HEK293T (cell line): ENCODE results near the gene KCTD8.

Experiments used
- CTCF ChIA-PET: fragments of 350-600 bp; formaldehyde crosslinking; extraction: SDS; loops from one replicate; lab custom pipeline; 2021; ENCODE audit warnings: antibody characterized with exemption, inconsistent platforms; lab: Yijun Ruan, JAX
- POLR2A ChIA-PET: fragments of 350-600 bp; formaldehyde crosslinking; extraction: SDS; loops from one replicate; lab custom pipeline; 2020; ENCODE audit warnings: antibody characterized with exemption, inconsistent platforms; lab: Yijun Ruan, JAX
- DNase-seq: peaks from one replicate; pipeline ENCODE4 v3.0.0; 2012; ENCODE audit warnings: mixed read lengths; ENCODE audit errors: extremely low spot score
- ARNT ChIP-seq: fragments of 450-650 bp; IDR thresholded peaks from 2 replicates; pipeline ENCODE4 v1.6.1; 2017; ENCODE audit warnings: mild to moderate bottlenecking
- BHLHE40 ChIP-seq: fragments of 450-650 bp; IDR thresholded peaks from 2 replicates; pipeline ENCODE4 v1.6.1; 2016; ENCODE audit warnings: mild to moderate bottlenecking, moderate library complexity, borderline replicate concordance
- CTBP1 ChIP-seq: fragments of 450-650 bp; IDR thresholded peaks from 2 replicates; pipeline ENCODE4 v1.6.1; 2016; ENCODE audit warnings: borderline replicate concordance
- ELF4 ChIP-seq: fragments of 450-650 bp; IDR thresholded peaks from 2 replicates; pipeline ENCODE4 v1.6.1; 2017; ENCODE audit warnings: antibody characterized with exemption
- FOXA1 ChIP-seq: fragments of 450-650 bp; IDR thresholded peaks from 2 replicates; pipeline ENCODE4 v1.6.1; 2016; ENCODE audit warnings: mild to moderate bottlenecking
- FOXK2 ChIP-seq: fragments of 450-650 bp; IDR thresholded peaks from 2 replicates; pipeline ENCODE4 v1.6.1; 2016; ENCODE audit warnings: mild to moderate bottlenecking
- FOXM1 ChIP-seq: fragments of 450-650 bp; IDR thresholded peaks from 2 replicates; pipeline ENCODE4 v1.6.1; 2017; ENCODE audit warnings: mild to moderate bottlenecking, borderline replicate concordance
- HDGF ChIP-seq: fragments of 450-650 bp; IDR thresholded peaks from 2 replicates; pipeline ENCODE4 v1.6.1; 2017; ENCODE audit warnings: antibody characterized with exemption, borderline replicate concordance
- L3MBTL2 ChIP-seq: fragments of 450-650 bp; conservative IDR thresholded peaks from 2 replicates; pipeline ENCODE4 v1.6.1; 2016; ENCODE audit warnings: mild to moderate bottlenecking
- LEF1 ChIP-seq: fragments of 450-650 bp; IDR thresholded peaks from 2 replicates; pipeline ENCODE4 v1.6.1; 2017; ENCODE audit warnings: mild to moderate bottlenecking, borderline replicate concordance
- NFRKB ChIP-seq: fragments of 450-650 bp; IDR thresholded peaks from 2 replicates; pipeline ENCODE4 v1.6.1; 2016; ENCODE audit warnings: mild to moderate bottlenecking, moderate library complexity
- PKNOX1 ChIP-seq: fragments of 450-650 bp; IDR thresholded peaks from 2 replicates; pipeline ENCODE4 v1.6.1; 2016
- SP1 ChIP-seq: fragments of 450-650 bp; IDR thresholded peaks from 2 replicates; pipeline ENCODE4 v1.6.1; 2017
- SUZ12 ChIP-seq: fragments of 450-650 bp; IDR thresholded peaks from 2 replicates; pipeline ENCODE4 v1.6.1; 2016; ENCODE audit warnings: mild to moderate bottlenecking
- TARDBP ChIP-seq: fragments of 450-650 bp; IDR thresholded peaks from 2 replicates; pipeline ENCODE4 v1.6.1; 2016
- ZNF384 ChIP-seq: fragments of 450-650 bp; IDR thresholded peaks from 2 replicates; pipeline ENCODE4 v1.6.1; 2016

The KCTD8 gene

GRCh38 chr4:44279066-44279465, 169.5 kb downstream of the KCTD8 start:
- POLR2A ChIA-PET: no interaction called here
- DNase-seq: no peak
- CTCF ChIA-PET: no interaction called here
- TF ChIP-seq LEF1 (no peak), BHLHE40 (no peak), HDGF (no peak), TARDBP (no peak), ARNT (no peak), ELF4 (no peak), CTBP1 (no peak), FOXA1 (no peak)

DNA sequence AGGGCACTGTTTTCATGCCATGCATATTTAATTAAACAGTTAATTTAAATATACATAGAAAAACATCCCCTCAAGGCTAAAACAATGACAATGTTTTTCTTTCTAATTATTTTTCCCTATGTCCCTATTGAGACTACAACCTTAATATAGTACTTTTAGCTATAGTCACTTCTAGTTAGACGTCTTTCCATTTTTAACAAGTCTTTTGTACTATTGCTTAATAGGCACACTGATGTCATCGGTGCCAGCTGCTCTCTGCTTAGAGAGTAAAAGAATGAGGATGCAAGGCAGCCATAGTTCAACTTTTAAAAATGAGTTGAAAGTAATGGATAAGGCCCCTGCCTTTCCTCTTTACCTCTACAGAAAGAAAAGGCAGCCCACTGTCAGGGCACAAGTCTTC, 191.1 kb downstream of the KCTD8 start:
- ChIA-PET POLR2A (no interaction called here), CTCF (no interaction called here)
- TF ChIP-seq TARDBP (no peak), SUZ12 (no peak), PKNOX1 (no peak), ARNT (no peak), SP1 (no peak), BHLHE40 (no peak), FOXA1 (no peak), ELF4 (no peak), CTBP1 (no peak), HDGF (no peak), L3MBTL2 (no peak), NFRKB (no peak), ZNF384 (no peak)
- no peak for DNase-seq

DNA sequence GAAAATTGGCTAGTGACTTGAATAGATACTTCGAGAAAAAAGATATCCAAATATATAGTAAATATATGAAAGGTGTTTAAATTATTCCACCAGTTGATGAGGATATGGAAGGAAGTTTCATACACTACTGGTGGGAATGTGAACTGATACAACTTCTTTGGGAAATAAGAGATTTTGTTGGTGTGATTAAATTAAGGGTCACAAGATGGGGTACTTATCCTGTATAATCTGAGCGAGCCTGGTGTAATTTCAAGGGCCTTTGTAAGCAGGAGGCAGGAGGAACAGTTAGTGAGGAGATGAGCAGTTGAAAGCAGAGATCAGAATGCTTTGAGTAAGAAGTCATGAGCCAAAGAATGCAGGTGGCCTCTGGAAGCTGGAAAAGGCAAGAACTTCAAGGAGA, 192.2 kb downstream of the KCTD8 start:
- ChIA-PET POLR2A (no interaction called here), CTCF (no interaction called here)
- no peak for DNase-seq
- TF ChIP-seq BHLHE40 (no peak), HDGF (no peak), L3MBTL2 (no peak), SP1 (no peak), SUZ12 (no peak), PKNOX1 (no peak), FOXM1 (no peak), FOXA1 (no peak), ZNF384 (no peak), FOXK2 (no peak), CTBP1 (no peak), LEF1 (no peak)

- TF ChIP-seq SUZ12: no peak
- TF ChIP-seq L3MBTL2: no peak
- no peak for TF ChIP-seq ARNT
- no peak for TF ChIP-seq NFRKB
- TF ChIP-seq HDGF: no peak
- no peak for TF ChIP-seq BHLHE40
- TF ChIP-seq FOXM1: no peak
- no peak for TF ChIP-seq LEF1
- TF ChIP-seq PKNOX1: no peak
- TF ChIP-seq ZNF384: no peak
- no peak for TF ChIP-seq ELF4
- ChIA-PET CTCF (no interaction called here), POLR2A (no interaction called here)
- DNase-seq: no peak
These were observed 211.0 kb downstream of the KCTD8 start for GRCh38 chr4:44237643-44238042.

- ChIA-PET POLR2A (no interaction called here), CTCF (no interaction called here)
- TF ChIP-seq ARNT: no peak
- TF ChIP-seq NFRKB: no peak
- no peak for TF ChIP-seq FOXA1
- TF ChIP-seq L3MBTL2: no peak
- no peak for TF ChIP-seq BHLHE40
- no peak for TF ChIP-seq SUZ12
- TF ChIP-seq ZNF384: no peak
- TF ChIP-seq TARDBP: no peak
- TF ChIP-seq FOXM1: no peak
- no peak for TF ChIP-seq SP1
- no peak for TF ChIP-seq CTBP1
- no peak for TF ChIP-seq PKNOX1
- no peak for TF ChIP-seq ELF4
- no peak for TF ChIP-seq FOXK2
- no peak for TF ChIP-seq LEF1
- no peak for TF ChIP-seq HDGF
- no peak for DNase-seq
These were observed 212.7 kb downstream of the KCTD8 start for GRCh38 chr4:44235897-44236296.

- TF ChIP-seq ZNF384: no peak
- TF ChIP-seq PKNOX1: no peak
- TF ChIP-seq CTBP1: no peak
- no peak for TF ChIP-seq SP1
- TF ChIP-seq TARDBP: no peak
- TF ChIP-seq FOXM1: no peak
- TF ChIP-seq BHLHE40: no peak
- no peak for TF ChIP-seq LEF1
- TF ChIP-seq ARNT: no peak
- TF ChIP-seq FOXA1: no peak
- no peak for TF ChIP-seq FOXK2
- TF ChIP-seq L3MBTL2: no peak
- no peak for TF ChIP-seq NFRKB
- CTCF ChIA-PET: no interaction called here
- DNase-seq: no peak
- POLR2A ChIA-PET: no interaction called here
These were observed 216.3 kb downstream of the KCTD8 start for GRCh38 chr4:44232262-44232661.
